HG03135 (cell line): ENCODE measurements around the gene RBM11.

Experiments used
- ATAC-seq: cut with Tn5 transposase; IDR thresholded peaks from one replicate; pipeline ENCODE4 v1.9.1; 2021; ENCODE audit warnings: mild to moderate bottlenecking, moderate library complexity; ENCODE audit not compliant: unreplicated experiment

RBM11 gene

DNA sequence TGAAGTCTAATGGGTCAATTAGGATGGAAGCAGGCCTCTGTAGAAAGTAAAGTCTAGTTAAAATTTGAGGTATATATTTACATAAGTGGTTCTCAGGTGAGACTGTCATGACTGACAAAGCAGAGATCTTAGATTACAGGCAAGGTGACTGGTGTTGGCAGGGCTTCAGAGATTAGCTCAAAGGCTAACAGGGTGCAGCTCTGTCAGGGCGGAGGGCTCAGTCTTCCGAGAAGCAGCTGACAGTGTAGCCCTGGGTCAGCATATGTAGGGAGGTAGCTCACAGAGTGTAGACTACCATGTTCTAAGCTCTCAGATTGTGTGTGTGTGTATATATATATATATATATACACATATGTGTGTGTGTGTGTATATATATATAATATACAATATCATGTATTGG is 54.7 kb downstream of the RBM11 start:
- no peak for ATAC-seq

DNA sequence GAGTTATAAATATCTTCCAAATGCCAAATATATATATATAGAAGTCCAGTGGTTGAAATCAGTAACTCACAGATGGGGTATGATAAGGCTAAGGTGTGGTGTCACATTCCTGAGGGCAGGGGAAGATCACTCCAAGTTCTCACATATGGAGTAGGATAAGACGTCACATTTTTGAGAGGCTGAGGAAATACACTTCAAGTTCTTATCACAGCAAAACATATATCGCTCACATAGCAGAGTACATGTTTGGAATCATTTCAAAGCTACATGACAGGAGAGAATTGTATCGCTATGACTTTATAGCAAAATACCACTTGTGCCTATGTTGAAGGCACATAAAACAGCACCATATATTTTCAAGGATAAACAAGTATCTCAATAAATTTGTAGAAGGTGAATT is 55.1 kb downstream of the RBM11 start:
- ATAC-seq, result no peak

DNA sequence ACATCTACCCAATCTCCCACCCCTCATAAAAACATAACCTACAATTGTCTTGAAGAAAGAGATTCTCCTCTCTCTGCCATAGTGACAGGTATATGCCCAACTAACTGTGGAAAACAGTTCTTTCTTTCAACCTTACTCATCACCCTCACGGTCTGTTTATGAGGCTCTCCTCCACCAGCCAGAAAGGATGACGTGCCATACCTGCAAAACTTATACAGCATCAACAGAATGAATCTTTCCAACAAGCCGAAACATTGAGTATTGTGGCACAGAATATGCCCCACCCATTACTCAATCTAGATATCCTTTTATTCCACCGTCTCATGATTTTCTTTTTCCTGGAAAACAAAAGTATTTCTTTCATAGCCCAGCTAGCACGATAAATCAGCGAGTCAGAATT is 55.7 kb downstream of the RBM11 start:
- no peak for ATAC-seq

DNA sequence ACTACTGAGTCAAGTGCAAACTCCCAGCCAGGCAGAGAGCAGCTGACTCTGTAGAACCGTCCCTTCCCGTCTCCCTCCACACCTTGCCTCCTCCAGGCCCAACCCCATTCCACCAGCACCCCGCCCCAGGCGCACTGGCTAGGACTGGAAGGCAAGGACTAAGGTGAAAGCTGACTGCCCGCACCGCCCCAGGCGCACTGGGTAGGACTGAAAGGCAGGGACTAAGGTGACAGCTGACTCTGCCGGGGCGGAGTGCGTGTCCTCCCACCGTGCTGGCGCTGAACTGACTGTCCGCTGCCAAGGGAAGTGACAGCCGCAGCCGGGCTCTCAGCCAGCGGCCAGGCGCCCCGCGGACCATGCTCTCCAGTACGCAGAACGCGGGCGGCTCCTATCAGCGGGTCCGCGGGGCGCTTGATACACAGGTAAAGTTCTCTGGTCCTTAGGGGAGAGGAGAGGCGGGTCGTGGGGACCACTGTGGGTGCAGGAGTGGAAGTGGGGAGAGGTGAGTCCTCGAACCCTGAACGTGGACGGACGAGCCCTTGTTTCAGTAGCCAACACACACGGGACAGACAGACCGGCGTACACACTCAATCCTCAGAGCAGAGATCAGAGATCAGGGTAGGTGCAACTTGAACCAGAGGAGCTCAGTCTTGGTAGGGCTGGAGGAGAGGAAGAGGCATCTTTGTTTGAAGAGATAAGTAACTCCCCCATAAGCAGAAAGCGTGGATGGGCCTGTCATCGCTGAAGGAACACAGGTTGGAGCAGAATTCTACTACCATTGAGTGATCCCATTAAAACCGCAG is 58.0 kb downstream of the RBM11 start:
- ATAC-seq, result no peak

DNA sequence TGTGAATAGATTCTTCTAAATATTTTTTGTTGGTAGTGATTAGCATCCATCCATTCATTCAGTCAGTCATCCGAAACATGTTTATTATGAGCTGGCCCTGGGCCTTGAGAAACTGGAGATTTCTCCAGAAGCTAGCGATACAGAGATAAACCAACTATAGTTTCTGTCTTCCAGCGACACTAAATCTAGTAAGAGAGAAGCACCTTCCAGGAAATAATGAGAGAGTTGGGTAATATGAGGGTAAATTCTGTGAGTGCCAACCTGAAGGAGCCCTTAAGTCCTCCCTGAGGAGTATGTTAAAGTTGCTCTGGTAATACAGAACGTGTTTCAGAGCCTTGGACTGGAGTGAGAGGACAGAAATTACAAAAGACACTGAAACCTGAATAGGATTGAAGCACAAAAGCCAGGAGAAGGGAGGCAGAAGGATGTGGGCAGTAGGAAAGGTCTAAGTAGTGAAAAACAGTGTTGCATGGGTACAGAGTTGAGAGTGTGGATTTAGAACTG is 59.8 kb downstream of the RBM11 start:
- no peak for ATAC-seq
